ENCODE results near the gene MYOG.

The MYOG gene

GRCh38 chr1:203117611-203118575, 32.1 kb upstream of the MYOG start:
- no peak for DNase-seq

GRCh38 chr1:203116091-203116820, 30.4 kb upstream of the MYOG start:
- DNase-seq = no peak

GRCh38 chr1:203114202-203114601, 28.4 kb upstream of the MYOG start:
- no peak for DNase-seq

GRCh38 chr1:203113308-203113707, 27.5 kb upstream of the MYOG start:
- DNase-seq = no peak

- no peak for DNase-seq
Observed at GRCh38 chr1:203112475-203112874, 26.7 kb upstream of the MYOG start.

- no peak for DNase-seq
Observed at GRCh38 chr1:203104789-203105390, 19.1 kb upstream of the MYOG start.

GRCh38 chr1:203103829-203104495, 18.1 kb upstream of the MYOG start:
- no peak for DNase-seq

GRCh38 chr1:203103216-203103615, 17.4 kb upstream of the MYOG start:
- DNase-seq = no peak

GRCh38 chr1:203101813-203102634, 16.2 kb upstream of the MYOG start:
- no peak for DNase-seq

GRCh38 chr1:203100516-203100869, 14.7 kb upstream of the MYOG start:
- DNase-seq = no peak

GRCh38 chr1:203099805-203100515, 14.1 kb upstream of the MYOG start:
- DNase-seq = no peak

GRCh38 chr1:203098914-203099520, 13.2 kb upstream of the MYOG start:
- no peak for DNase-seq

- no peak for DNase-seq
Observed at GRCh38 chr1:203098445-203098844, 12.6 kb upstream of the MYOG start.

GRCh38 chr1:203097001-203097400, 11.2 kb upstream of the MYOG start:
- DNase-seq = no peak

- no peak for DNase-seq
Observed at GRCh38 chr1:203096566-203096965, 10.8 kb upstream of the MYOG start.

- DNase-seq = no peak
Observed at GRCh38 chr1:203095061-203095690, 9.4 kb upstream of the MYOG start.

GRCh38 chr1:203093754-203094410, 8.1 kb upstream of the MYOG start:
- no peak for DNase-seq

- DNase-seq = no peak
Observed at GRCh38 chr1:203091761-203092330, 6.0 kb upstream of the MYOG start.

GRCh38 chr1:203091199-203091477, 5.3 kb upstream of the MYOG start:
- DNase-seq = no peak

Measured in effector CD8-positive, alpha-beta T cell (primary cell).